ENCODE data around the gene PEX11B.

DNA sequence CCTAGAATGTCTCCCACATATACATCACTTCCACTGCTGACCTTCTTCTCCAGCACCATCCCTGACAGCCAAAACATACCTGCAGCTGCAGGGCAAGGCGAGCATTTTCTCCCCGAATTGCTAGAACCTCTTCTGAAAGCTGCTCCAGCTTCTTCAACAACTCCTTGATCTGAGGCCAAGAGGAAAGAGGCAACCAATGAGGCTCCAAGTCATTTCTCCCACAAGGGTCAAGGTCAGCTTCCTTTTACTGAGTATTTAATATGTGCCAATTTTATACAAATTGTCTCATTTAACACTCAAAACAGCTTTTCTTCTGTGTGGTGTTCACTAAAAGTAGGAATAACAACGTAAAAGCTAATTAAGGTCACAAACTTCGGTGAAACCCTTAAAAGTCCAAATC lies 50.3 kb downstream of the PEX11B start:
- TF ChIP-seq SRF (IDR thresholded peaks at IDR 0.05; ENCODE audit: low read depth, low read length) (no peak), CTCF (IDR thresholded peaks at IDR 0.05; ENCODE audit: control extremely low read depth in 1 of 3, insufficient read depth in 1 of 3, low read depth in 1 of 3, low read length in 3 of 3) (no peak), SP2 (IDR thresholded peaks at IDR 0.05; ENCODE audit: low read length) (no peak), PHF8 (conservative IDR thresholded peaks at IDR 0.05; ENCODE audit: low read depth, low read length) (no peak), YY1 (IDR thresholded peaks at IDR 0.05; ENCODE audit: low read depth, low read length) (no peak), POLR2A (IDR thresholded peaks at IDR 0.05; ENCODE audit: control extremely low read depth in 1 of 2, low read depth in 2 of 2, low read length in 2 of 2) (no peak), NANOG (IDR thresholded peaks at IDR 0.05; ENCODE audit: insufficient read depth, low read depth, low read length, poor library complexity, severe bottlenecking) (no peak), JUND (IDR thresholded peaks at IDR 0.05; ENCODE audit: low read length) (no peak), KDM5A (IDR thresholded peaks at IDR 0.05; ENCODE audit: low read length) (no peak), EZH2 (IDR thresholded peaks at IDR 0.05; ENCODE audit: low read depth, low read length, severe bottlenecking) (no peak), TAF1 (IDR thresholded peaks at IDR 0.05; ENCODE audit: low read depth, low read length) (no peak)
